Spleen (tissue), 11 donors: ENCODE data around the gene PTGIR. TPM values are rescaled to one million over a fixed set of nuclear protein-coding genes. Genes with fewer than 3 reads are reported as not detected.

ENCODE experiments used
- DNase-seq: peaks from one replicate; pipeline ENCODE4 v3.0.0-alpha.2; 2020
- H3K27ac ChIP-seq, 8 donors: fragments of 200-600 bp; sonication (generic) in 7 of 8; 1 replicate in 4 of 8; 2 replicates in 4 of 8; pipeline versions ENCODE4 v1.5.0 to v1.8.0; 2016 to 2021; ENCODE audit warnings: inconsistent platforms in 4 of 8, mild to moderate bottlenecking in 4 of 8, moderate library complexity in 1 of 8
- H3K27me3 ChIP-seq, 7 donors: fragments of 200-600 bp; sonication (generic) in 6 of 7; replicated peaks in 1 of 7; 1 replicate in 4 of 7; 2 replicates in 3 of 7; pipeline versions ENCODE4 v1.5.0 to v1.8.0; 2016 to 2021; ENCODE audit warnings: inconsistent platforms in 3 of 7, mild to moderate bottlenecking in 1 of 7
- H3K36me3 ChIP-seq, 6 donors: fragments of 200-600 bp; sonication (generic) in 5 of 6; 1 replicate in 4 of 6; 2 replicates in 2 of 6; pipeline versions ENCODE4 v1.5.0 to v1.8.0; 2016 to 2021; ENCODE audit warnings: inconsistent platforms in 2 of 6
- H3K4me1 ChIP-seq, 6 donors: fragments of 200-600 bp; sonication (generic) in 5 of 6; 1 replicate in 3 of 6; 2 replicates in 3 of 6; pipeline versions ENCODE4 v1.5.0 to v1.8.0; 2016 to 2021; ENCODE audit warnings: inconsistent platforms in 3 of 6
- H3K4me3 ChIP-seq, 8 donors: fragments of 200-600 bp; sonication (generic) in 7 of 8; 1 replicate in 4 of 8; 2 replicates in 4 of 8; pipeline versions ENCODE4 v1.5.0 to v1.8.0; 2016 to 2021; ENCODE audit warnings: inconsistent platforms in 4 of 8, mild to moderate bottlenecking in 4 of 8, moderate library complexity in 2 of 8
- H3K9me3 ChIP-seq, 8 donors: fragments of 200-600 bp; sonication (generic) in 7 of 8; 1 replicate in 4 of 8; 2 replicates in 4 of 8; pipeline versions ENCODE4 v1.5.0 to v1.8.0; 2016 to 2021; ENCODE audit warnings: inconsistent platforms in 4 of 8
- CTCF ChIP-seq, 11 experiments: fragments of 200-600 bp in 7 of 11; fragments of 450-650 bp in 4 of 11; sonication (generic) in 4 of 11; IDR thresholded peaks in 8 of 11; conservative IDR thresholded peaks in 3 of 11; 1 replicate in 7 of 11; 2 replicates in 4 of 11; pipeline versions ENCODE4 v1.4.0 to v1.8.0; 2016 to 2021; ENCODE audit warnings: antibody characterized with exemption in 11 of 11, inconsistent platforms in 4 of 11, mild to moderate bottlenecking in 1 of 11
- POLR2A ChIP-seq, 3 donors: fragments of 450-650 bp; IDR thresholded peaks; one replicate each; pipeline ENCODE4 v1.5.1; 2017; ENCODE audit warnings: antibody characterized with exemption in 3 of 3, mild to moderate bottlenecking in 1 of 3
- POLR2AphosphoS5 ChIP-seq, 3 donors: sonication (generic); formaldehyde crosslinking; IDR thresholded peaks; one replicate each; pipeline ENCODE4 v1.5.1; 2017; ENCODE audit warnings: antibody characterized with exemption in 3 of 3
- WGBS, 5 donors: extraction: QIAGEN DNeasy Blood & Tissue Kit in 3 of 5; methylation state at CpG; one replicate each; pipeline versions ENCODE4 v1.1.5 to v1.1.7; 2013 to 2018; 5-methylcytosine and 5-hydroxymethylcytosine counted together
- intact Hi-C: fragments of 100-400 bp; cut with DNase I; formaldehyde crosslinking; loops from one replicate; pipeline ENCODE4 v1.15.0; 2023; ENCODE audit warnings: low total_unique reads
- polyA plus RNA-seq, 3 donors: library from polyadenylated mRNA; stranded (reverse); fragments of 200-250 nt; gene quantifications; one replicate each; pipeline ENCODE4 v1.2.1, GENCODE V29; 2013
- total RNA-seq, 7 donors: library from RNA; depleted of rRNA in 3 of 7; stranded (reverse); fragments of >200 nt in 3 of 7; fragmentation: NEBNext Ultra II Directional in 4 of 7; extraction: Animal tissue kit (Norgen Biotek cat#: 25700) in 4 of 7; gene quantifications; one replicate each; pipeline versions ENCODE4 v1.1.0 to v1.2.1, GENCODE V29; 2016 to 2021
- donor health status: healthy with polysubstance abuse.
- donor health status: DM: no; HTN: no; CAD: no; lungs with moderate emphysema.
- donor health status: DM: no; HTN: no; CAD: no.
- donor health status: Bipolar disorder and iron deficiency.
- donor health status: healthy.
- donor health status: DM: no; HTN: no; CAD: no.
- donor health status: DM: yes; HTN: yes; CAD: no.

PTGIR gene
- total and polyA plus RNA-seq, 10 donors = 5.4 to 18.6 (median 7.9) TPM

- Histone ChIP-seq H3K4me3 (peak overlapping the region; percentile 47 to 98 (median 92)), H3K36me3 (peaks cover 0 to 5% (median 0%) of the 10 kb centered on the region in 6 donors), H3K27ac (peak overlapping the region; percentile 96 to 99 (median 99)), H3K9me3 (peaks cover 0 to 21% (median 17%) of the 10 kb centered on the region in 8 donors), H3K4me1 (peaks cover 21 to 45% (median 36%) of the 10 kb centered on the region in 6 donors), H3K27me3 (no peaks in the 10 kb centered on the region)
- no peak for DNase-seq
- TF ChIP-seq POLR2AphosphoS5 (IDR thresholded peaks at IDR 0.05) (no peak), CTCF (IDR thresholded peaks at IDR 0.05 in 8 of 11, conservative IDR thresholded peaks at IDR 0.05 in 3 of 11) (no peak), POLR2A (IDR thresholded peaks at IDR 0.05) (no peak)
- intact Hi-C loops = no loop called here
- WGBS, 5 donors = 64 to 74% (median 70%) methylated on average over 9 of the region's 9 CpGs
Observed at GRCh38 chr19:46599716-46600373, 25.0 kb downstream of the PTGIR start.

- 94 to 97% (median 96%) methylated on average over 4 of the region's 4 CpGs for WGBS, 5 donors
Observed at GRCh38 chr19:46598372-46598917, 26.4 kb downstream of the PTGIR start.

DNA sequence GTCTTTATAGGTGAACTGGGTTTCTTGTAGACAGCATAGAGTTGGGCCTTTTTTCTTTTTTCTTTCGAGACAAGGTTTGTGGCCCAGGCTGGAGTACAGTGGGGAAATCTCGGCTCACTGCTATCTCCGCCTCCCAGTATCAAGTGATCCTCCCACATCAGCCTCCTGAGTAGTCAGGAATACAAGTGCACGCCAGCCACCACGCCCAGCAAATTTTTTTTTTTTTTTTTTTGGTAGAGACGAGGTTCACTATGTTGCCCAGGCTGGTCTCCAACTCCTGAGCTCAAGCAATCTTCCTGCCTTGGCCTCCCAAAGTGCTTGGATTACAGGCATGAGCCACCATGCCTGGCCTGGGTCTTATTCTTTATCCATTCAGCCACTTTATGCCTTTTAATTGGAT, 28.9 kb downstream of the PTGIR start:
- H3K4me3 ChIP-seq = no peak overlapping the region
- no peak for DNase-seq
- no peaks in the 10 kb centered on the region for H3K27me3 ChIP-seq
- no peak overlapping the region for H3K27ac ChIP-seq
- no peak for TF ChIP-seq POLR2AphosphoS5 (IDR thresholded peaks at IDR 0.05)
- TF ChIP-seq POLR2A (IDR thresholded peaks at IDR 0.05) = no peak
- TF ChIP-seq CTCF (IDR thresholded peaks at IDR 0.05 in 8 of 11, conservative IDR thresholded peaks at IDR 0.05 in 3 of 11) = no peak
- intact Hi-C loops = no loop called here
- H3K36me3 ChIP-seq = no peaks in the 10 kb centered on the region
- peaks cover 0 to 21% (median 17%) of the 10 kb centered on the region in 8 donors for H3K9me3 ChIP-seq
- peaks cover 0 to 11% (median 7%) of the 10 kb centered on the region in 6 donors for H3K4me1 ChIP-seq
- WGBS, 5 donors = 87 to 92% (median 89%) methylated on average over 6 of the region's 6 CpGs

More at GRCh38 chr19:46598372-46598917, 26.4 kb downstream of the PTGIR start:
- Histone ChIP-seq H3K4me1 (peaks cover 12 to 31% (median 23%) of the 10 kb centered on the region in 6 donors), H3K4me3 (no peak overlapping the region), H3K27ac (no peak overlapping the region), H3K27me3 (no peaks in the 10 kb centered on the region), H3K9me3 (peaks cover 0 to 21% (median 17%) of the 10 kb centered on the region in 8 donors), H3K36me3 (no peaks in the 10 kb centered on the region)
- intact Hi-C loops = no loop called here
- no peak for DNase-seq
- TF ChIP-seq POLR2AphosphoS5 (IDR thresholded peaks at IDR 0.05) = no peak

GRCh38 chr19:46591870-46592269, 33.0 kb downstream of the PTGIR start:
- H3K9me3 ChIP-seq = no peaks in the 10 kb centered on the region
- TF ChIP-seq CTCF (IDR thresholded peaks at IDR 0.05 in 8 of 11, conservative IDR thresholded peaks at IDR 0.05 in 3 of 11) = no peak
- no peak for TF ChIP-seq POLR2A (IDR thresholded peaks at IDR 0.05)
- TF ChIP-seq POLR2AphosphoS5 (IDR thresholded peaks at IDR 0.05) = no peak
- H3K4me3 ChIP-seq = no peak overlapping the region
- intact Hi-C loops = no loop called here
- H3K27ac ChIP-seq = no peak overlapping the region
- no peak for DNase-seq
- H3K27me3 ChIP-seq = no peaks in the 10 kb centered on the region
- H3K4me1 ChIP-seq = no peaks in the 10 kb centered on the region
- H3K36me3 ChIP-seq = no peaks in the 10 kb centered on the region
- 65 to 73% (median 66%) methylated on average over 3 of the region's 3 CpGs for WGBS, 5 donors
